IMR-90 (cell line): ENCODE data around the gene RDH16. TPM values are rescaled to one million over a fixed set of nuclear protein-coding genes. Genes with fewer than 3 reads are reported as not detected.
"Not testable (repeated sequence)": the region's sequence is repeated elsewhere in the genome, so short reads cannot be mapped to it uniquely, and the experiment has no call there.

Experiments used
- ATAC-seq: fragments of 200-7000 bp; cut with Tn5 transposase; 2 replicates; pipeline ENCODE4 v1.9.1; 2020; ENCODE audit warnings: low read depth, mild to moderate bottlenecking, moderate library complexity
- BruUV-seq: library from RNA; stranded (reverse); fragments of 400-500 nt; replicated peaks from 2 replicates; lab custom pipeline; 2021; lab: Mats Ljungman, UMichigan
- CTCF ChIA-PET: fragments of 300-600 bp; formaldehyde crosslinking; extraction: SDS; loops from one replicate; lab custom pipeline; 2021; ENCODE audit warnings: antibody characterized with exemption; lab: Yijun Ruan, JAX
- POLR2A ChIA-PET: fragments of 300-600 bp; sonication (Branson Sonifier 250); formaldehyde crosslinking; loops from one replicate; lab custom pipeline; 2022; ENCODE audit warnings: antibody characterized with exemption; ENCODE audit not compliant: unreplicated experiment; lab: Charles Lee
- DNase-seq: peaks from one replicate; pipeline ENCODE4 v3.0.0; 2013
- H2AFZ ChIP-seq: replicated peaks from 2 replicates; pipeline ENCODE3; 2013; ENCODE audit warnings: low read length, mild to moderate bottlenecking; ENCODE audit not compliant: poor library complexity
- H2AK5ac ChIP-seq: 2 replicates; pipeline ENCODE4 v1.6.1; 2013; ENCODE audit warnings: low read depth, low read length, inconsistent platforms
- H2AK9ac ChIP-seq: replicated peaks from 2 replicates; pipeline ENCODE3; 2013; ENCODE audit warnings: mild to moderate bottlenecking, low read depth, low read length, moderate library complexity; ENCODE audit not compliant: poor library complexity
- H2BK120ac ChIP-seq: 2 replicates; pipeline ENCODE4 v1.6.1; 2013; ENCODE audit warnings: low read depth, low read length, inconsistent platforms
- H2BK15ac ChIP-seq: 3 replicates; pipeline ENCODE4 v1.6.1; 2013; ENCODE audit warnings: low read depth, low read length, inconsistent platforms
- H2BK20ac ChIP-seq: 2 replicates; pipeline ENCODE4 v1.6.1; 2013; ENCODE audit warnings: low read depth, mild to moderate bottlenecking, inconsistent platforms, low read length, moderate library complexity
- H2BK5ac ChIP-seq: 2 replicates; pipeline ENCODE4 v1.6.1; 2013; ENCODE audit warnings: mild to moderate bottlenecking, low read depth, low read length, inconsistent platforms; ENCODE audit not compliant: poor library complexity, severe bottlenecking
- H3K14ac ChIP-seq: replicated peaks from 2 replicates; pipeline ENCODE4 v1.6.1; 2013; ENCODE audit warnings: low read depth, low read length, inconsistent platforms
- H3K18ac ChIP-seq: 2 replicates; pipeline ENCODE4 v1.6.1; 2013; ENCODE audit warnings: low read depth, low read length, control low read depth
- H3K23ac ChIP-seq: 2 replicates; pipeline ENCODE4 v1.6.1; 2013; ENCODE audit warnings: low read depth, low read length, inconsistent platforms
- H3K27ac ChIP-seq: 2 replicates; pipeline ENCODE4 v1.5.1; 2013; ENCODE audit warnings: mild to moderate bottlenecking, control low read depth, low read length; ENCODE audit not compliant: insufficient read depth
- H3K27me3 ChIP-seq: 2 replicates; pipeline ENCODE4 v1.6.1; 2013; ENCODE audit warnings: low read length; ENCODE audit not compliant: control insufficient read depth, insufficient read depth
- H3K36me3 ChIP-seq: 2 replicates; pipeline ENCODE4 v1.6.1; 2013; ENCODE audit warnings: low read length, mixed read lengths; ENCODE audit not compliant: control insufficient read depth, insufficient read depth
- H3K4ac ChIP-seq: 2 replicates; pipeline ENCODE4 v1.6.1; 2013; ENCODE audit warnings: low read depth, low read length, inconsistent platforms
- H3K4me1 ChIP-seq: 2 replicates; pipeline ENCODE4 v1.6.1; 2013; ENCODE audit warnings: low read length, mixed read lengths; ENCODE audit not compliant: control insufficient read depth, insufficient read depth
- H3K4me2 ChIP-seq: 2 replicates; pipeline ENCODE4 v1.6.1; 2013; ENCODE audit warnings: low read depth, mild to moderate bottlenecking, control low read depth, low read length, moderate library complexity
- H3K4me3 ChIP-seq: 2 replicates; pipeline ENCODE4 v1.5.1; 2013; ENCODE audit warnings: low read depth, mild to moderate bottlenecking, control low read depth, low read length, moderate library complexity; ENCODE audit not compliant: insufficient read depth
- H3K56ac ChIP-seq: 2 replicates; pipeline ENCODE4 v1.6.1; 2013; ENCODE audit warnings: low read length, inconsistent platforms; ENCODE audit not compliant: insufficient read depth; ENCODE audit errors: extremely low read depth
- H3K79me1 ChIP-seq, 2 experiments: 2 replicates each; pipeline ENCODE4 v1.6.1; 2013; ENCODE audit warnings: low read length in 2 of 2, inconsistent platforms in 1 of 2, low read depth in 1 of 2
- H3K9ac ChIP-seq: 2 replicates; pipeline ENCODE4 v1.6.1; 2013; ENCODE audit warnings: low read depth, low read length, control low read depth
- H3K9me1 ChIP-seq: 2 replicates; pipeline ENCODE4 v1.6.1; 2013; ENCODE audit warnings: low read length, inconsistent platforms; ENCODE audit not compliant: insufficient read depth
- H3K9me3 ChIP-seq: 2 replicates; pipeline ENCODE4 v1.6.1; 2013; ENCODE audit warnings: low read length; ENCODE audit not compliant: control insufficient read depth, insufficient read depth
- H4K20me1 ChIP-seq: 2 replicates; pipeline ENCODE4 v1.6.1; 2013; ENCODE audit warnings: low read length, inconsistent platforms; ENCODE audit not compliant: insufficient read depth
- H4K5ac ChIP-seq: 2 replicates; pipeline ENCODE4 v1.6.1; 2013; ENCODE audit warnings: mild to moderate bottlenecking, low read depth, low read length, control low read depth
- H4K8ac ChIP-seq, 2 experiments: 2 replicates each; pipeline ENCODE4 v1.6.1; 2013; ENCODE audit warnings: low read depth in 2 of 2, low read length in 2 of 2, control low read depth in 1 of 2, inconsistent platforms in 1 of 2
- H4K91ac ChIP-seq: 2 replicates; pipeline ENCODE4 v1.6.1; 2013; ENCODE audit warnings: low read depth, low read length, inconsistent platforms; ENCODE audit not compliant: insufficient read depth
- POLR2A ChIP-seq: IDR thresholded peaks from 2 replicates; pipeline ENCODE4 v1.6.1; 2012; ENCODE audit warnings: mild to moderate bottlenecking, low read depth, low read length
- WGBS, 2 experiments: methylation state at CpG; one replicate each; pipeline versions ENCODE4 v1.1.5 to v1.1.7; 2013; ENCODE audit warnings: missing lambda C conversion rate in 2 of 2; ENCODE audit not compliant: insufficient read length in 1 of 2; ENCODE audit errors: extremely low coverage in 2 of 2; 5-methylcytosine and 5-hydroxymethylcytosine counted together
- dilution Hi-C: fragments of 300-500 bp; cut with HindIII; formaldehyde crosslinking; loops from one replicate; pipeline ENCODE4 v1.14.3; 2018; ENCODE audit warnings: low sequenced_read_pairs; ENCODE audit not compliant: unreplicated experiment
- in situ Hi-C: fragments of 300-500 bp; cut with MboI; formaldehyde crosslinking; loops from 3 replicates; pipeline ENCODE4 v1.14.3; 2019; ENCODE audit warnings: low sequenced_read_pairs, inconsistent platforms, mixed read lengths
- intact Hi-C: fragments of 100-400 bp; cut with micrococcal nuclease; formaldehyde crosslinking; loops from 2 replicates; pipeline ENCODE4 v1.10.0; 2022
- polyA plus RNA-seq, 3 experiments: library from polyadenylated mRNA; depleted of rRNA; stranded (reverse); fragments of >200 nt; gene quantifications; 2 replicates each; pipeline ENCODE4 v1.2.3, GENCODE V29; 2012; ENCODE audit warnings: low replicate concordance in 1 of 3
- total RNA-seq: library from RNA; depleted of rRNA; stranded (reverse); fragments of >200 nt; gene quantifications from 2 replicates; pipeline ENCODE4 v1.2.3, GENCODE V29; 2012

The RDH16 gene
- total and polyA plus RNA-seq, 2 of the 4 experiments (the other 2 are of a cell fraction) = not detected

- H2BK20ac ChIP-seq = no peak overlapping the region
- DNase-seq (no peak), ATAC-seq (no peak)
- dilution Hi-C loops = no loop called here
- H3K36me3 ChIP-seq = no peaks in the 10 kb centered on the region
- no peak overlapping the region for H2BK120ac ChIP-seq
- H3K23ac ChIP-seq = no peak overlapping the region
- no peaks in the 10 kb centered on the region for H3K4me1 ChIP-seq
- no peaks in the 10 kb centered on the region for H4K20me1 ChIP-seq
- no peak overlapping the region for H2AK9ac ChIP-seq
- no peak overlapping the region for H4K8ac ChIP-seq
- H3K18ac ChIP-seq = no peak overlapping the region
- no peak overlapping the region for H2AK5ac ChIP-seq
- ChIA-PET CTCF (no interaction called here), POLR2A (no interaction called here)
- no peak overlapping the region for H2BK15ac ChIP-seq
- H3K9me1 ChIP-seq = no peaks in the 10 kb centered on the region
- no peak overlapping the region for H3K27ac ChIP-seq
- H3K14ac ChIP-seq = no peak overlapping the region
- peaks cover 2% of the 10 kb centered on the region for H3K27me3 ChIP-seq
- no peak overlapping the region for H4K91ac ChIP-seq
- no peak overlapping the region for H3K56ac ChIP-seq
- no peaks in the 10 kb centered on the region for H3K79me1 ChIP-seq
- no peak overlapping the region for H2AFZ ChIP-seq
- no peak for TF ChIP-seq POLR2A
- no peak overlapping the region for H4K5ac ChIP-seq
- in situ Hi-C loops = no loop called here
- H3K4me3 ChIP-seq = no peak overlapping the region
- no peak overlapping the region for H3K9ac ChIP-seq
- peaks cover 1% of the 10 kb centered on the region; the same call in 1 of the 2 replicates for H3K9me3 ChIP-seq
- no TSS peak for BruUV-seq
- intact Hi-C loops = no loop called here
- no peak overlapping the region for H2BK5ac ChIP-seq
- no peak overlapping the region for H3K4me2 ChIP-seq
- no peak overlapping the region for H3K4ac ChIP-seq
These were observed 43.2 kb downstream of the RDH16 start for GRCh38 chr12:56914256-56914655.

DNA sequence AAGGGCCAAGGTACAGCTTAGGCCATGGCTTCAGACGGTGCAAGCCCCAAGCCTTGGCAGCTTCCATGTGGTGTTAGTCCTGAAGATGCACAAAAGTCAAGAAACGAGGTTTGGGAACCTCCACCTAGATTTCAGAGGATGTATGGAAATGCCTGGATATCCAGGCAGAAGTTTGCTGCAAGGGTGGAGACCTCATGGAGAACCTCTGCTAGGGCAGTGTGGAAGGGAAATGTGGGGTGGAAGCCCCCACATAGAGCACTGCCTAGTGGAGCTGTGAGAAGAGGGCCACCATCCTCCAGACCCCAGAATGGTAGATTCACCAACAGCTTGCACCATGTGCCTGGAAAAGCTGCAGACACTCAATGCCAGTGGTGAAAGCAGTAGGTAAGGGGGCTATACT lies 48.0 kb downstream of the RDH16 start:
- BruUV-seq, in situ Hi-C loops, H2BK15ac ChIP-seq, H2BK120ac ChIP-seq, H3K36me3 ChIP-seq, intact Hi-C loops, H2AK5ac ChIP-seq, H4K5ac ChIP-seq, H4K8ac ChIP-seq, H2AK9ac ChIP-seq, H3K56ac ChIP-seq, dilution Hi-C loops, H3K79me1 ChIP-seq, H2BK20ac ChIP-seq, ATAC-seq, DNase-seq, H3K9me1 ChIP-seq, H2AFZ ChIP-seq, H3K18ac ChIP-seq, H3K23ac ChIP-seq, H2BK5ac ChIP-seq, H3K27ac ChIP-seq, H3K4me3 ChIP-seq, H4K91ac ChIP-seq, H3K4ac ChIP-seq, POLR2A ChIA-PET, H3K4me1 ChIP-seq, H3K4me2 ChIP-seq, H3K27me3 ChIP-seq, H3K9me3 ChIP-seq, H3K14ac ChIP-seq, H4K20me1 ChIP-seq, CTCF ChIA-PET, H3K9ac ChIP-seq: not testable (repeated sequence)
- WGBS, 2 experiments = no CpG with 5 or more reads among the region's 2 CpGs
